HG03095 (cell line): ENCODE measurements around the gene RNF149.
"Not testable (repeated sequence)": the region's sequence is repeated elsewhere in the genome, so short reads cannot be mapped to it uniquely, and the experiment has no call there.

Experiments used
- ATAC-seq: cut with Tn5 transposase; IDR thresholded peaks from one replicate; pipeline ENCODE4 v1.9.1; 2021; ENCODE audit warnings: moderate library complexity; ENCODE audit not compliant: unreplicated experiment

Gene RNF149

DNA sequence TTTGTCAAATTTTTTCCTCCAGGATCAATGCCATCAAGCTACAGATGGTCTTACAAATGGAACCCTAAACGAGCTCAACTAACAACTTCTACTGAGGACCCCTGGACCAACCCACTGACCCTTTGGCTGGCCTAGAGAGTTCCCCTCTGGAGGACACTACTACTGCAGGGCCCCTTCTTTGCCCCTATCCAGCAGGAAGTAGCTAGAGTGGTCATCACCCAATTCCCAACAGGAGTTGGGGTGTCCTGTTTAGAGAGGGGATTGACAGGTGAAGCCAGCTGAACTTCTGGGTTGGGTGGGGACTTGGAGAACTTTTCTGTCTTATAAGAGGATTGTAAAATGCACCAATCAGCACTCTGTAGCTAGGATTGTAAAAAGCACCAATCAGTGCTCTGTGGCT, 72.5 kb downstream of the RNF149 start:
- ATAC-seq = not testable (repeated sequence)

DNA sequence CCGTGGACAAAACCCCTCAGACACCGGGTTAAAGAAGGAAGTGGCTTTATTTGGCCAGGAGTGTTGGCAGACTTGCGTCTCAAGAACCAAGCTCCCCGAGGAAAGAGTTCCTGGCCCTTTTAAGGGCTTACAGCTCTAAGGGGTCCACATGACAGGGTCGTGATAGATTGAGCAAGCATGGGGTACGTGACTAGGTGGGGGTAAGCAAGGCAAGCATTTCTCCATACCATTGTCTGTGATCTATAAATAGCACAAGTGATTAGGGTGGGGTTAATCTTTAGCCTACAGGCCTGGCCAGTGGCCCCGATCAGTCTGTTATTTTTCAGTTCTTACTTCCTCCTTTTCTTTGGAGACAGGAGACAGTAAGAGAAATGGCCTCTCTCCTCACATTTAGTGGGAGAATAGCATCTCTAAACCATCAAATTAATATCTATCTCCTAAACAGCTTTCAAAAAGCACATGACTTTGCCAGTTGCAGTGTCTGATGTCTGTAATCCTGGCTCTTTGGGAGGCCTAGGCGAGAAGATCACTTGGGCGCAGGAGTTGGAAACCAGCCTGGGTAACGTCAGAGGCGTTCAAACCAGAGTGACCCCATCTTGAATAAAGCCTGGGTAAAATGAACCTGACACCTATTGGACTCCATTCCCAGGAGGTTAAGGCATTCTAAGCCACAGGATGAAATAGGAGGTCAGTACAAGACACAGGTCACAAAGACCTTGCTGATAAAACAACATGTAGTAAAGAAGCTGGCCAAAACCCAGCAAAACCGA, 74.1 kb downstream of the RNF149 start:
- ATAC-seq = no peak

DNA sequence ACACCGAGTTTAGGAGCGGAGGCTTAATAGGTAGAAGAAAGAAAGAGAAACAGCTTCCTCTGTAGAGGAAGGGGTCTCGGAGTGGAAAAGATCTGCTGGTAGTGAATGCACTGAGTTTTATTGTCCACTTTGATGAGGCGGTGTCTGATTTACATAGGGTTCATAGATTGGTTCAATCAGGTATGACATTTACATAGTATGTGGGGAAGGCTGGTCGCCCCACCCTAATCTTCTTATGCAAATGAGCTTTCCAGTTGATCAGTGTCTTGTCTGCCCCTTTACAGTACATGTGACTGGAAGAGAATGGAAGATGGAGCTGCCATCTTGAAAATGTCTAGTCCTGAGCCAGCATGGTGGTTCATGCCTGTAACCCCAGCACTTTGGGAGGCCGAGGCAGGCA, 75.7 kb downstream of the RNF149 start:
- ATAC-seq = no peak

DNA sequence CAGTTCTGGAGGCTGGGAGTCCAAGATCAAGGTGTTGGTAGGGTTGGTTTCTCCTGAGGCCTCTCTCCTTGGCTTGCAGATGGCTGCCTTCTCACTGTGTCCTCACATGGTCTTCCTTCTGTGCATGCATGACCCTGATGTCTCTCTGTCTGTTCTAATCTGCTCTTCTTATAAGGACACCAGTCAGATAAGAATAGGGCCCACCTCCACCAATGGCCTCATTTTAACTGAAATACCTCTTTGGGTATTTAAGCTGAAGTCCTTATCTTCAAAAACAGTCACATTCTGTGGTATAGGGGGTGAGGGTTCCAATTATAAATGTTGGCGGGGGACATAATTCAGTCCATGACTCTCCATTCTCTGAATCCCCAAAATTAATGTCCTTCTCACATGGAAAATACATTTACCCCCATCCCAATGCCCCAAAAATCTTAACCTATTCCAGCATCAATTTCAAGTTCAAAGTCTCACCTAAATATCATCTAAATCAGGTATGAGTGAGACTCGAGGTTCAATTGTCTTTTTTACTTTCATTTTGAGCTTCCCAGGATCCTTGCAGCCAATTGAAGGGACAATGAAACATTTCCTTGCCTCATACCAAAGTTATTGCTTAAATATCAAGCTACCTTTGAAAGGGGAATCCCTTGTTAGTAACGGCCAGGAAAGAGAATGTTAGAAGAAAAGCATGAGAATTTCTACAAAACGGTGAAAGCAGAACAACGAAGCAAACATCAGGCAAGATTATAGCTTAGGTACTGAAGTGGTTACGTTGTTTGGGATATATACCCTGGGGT, 76.4 kb downstream of the RNF149 start:
- no peak for ATAC-seq

DNA sequence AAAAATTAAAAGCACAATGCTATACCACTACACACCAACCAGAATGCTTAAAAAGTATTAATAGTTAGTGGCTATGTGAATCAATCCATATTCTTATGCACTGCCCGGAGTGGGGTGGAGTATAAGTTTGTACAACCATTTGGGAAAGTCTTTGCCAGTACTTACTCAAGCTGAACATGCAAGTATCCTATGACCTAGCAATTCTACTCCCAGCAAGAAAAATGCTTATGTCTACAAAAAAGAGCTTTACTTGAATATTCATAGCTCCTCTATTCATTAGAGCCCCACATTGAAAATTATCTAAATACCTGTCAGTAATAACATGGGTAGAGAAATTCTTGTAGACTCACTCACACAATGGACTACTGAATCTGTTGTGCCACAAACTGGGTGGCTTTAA, 77.3 kb downstream of the RNF149 start:
- no peak for ATAC-seq

DNA sequence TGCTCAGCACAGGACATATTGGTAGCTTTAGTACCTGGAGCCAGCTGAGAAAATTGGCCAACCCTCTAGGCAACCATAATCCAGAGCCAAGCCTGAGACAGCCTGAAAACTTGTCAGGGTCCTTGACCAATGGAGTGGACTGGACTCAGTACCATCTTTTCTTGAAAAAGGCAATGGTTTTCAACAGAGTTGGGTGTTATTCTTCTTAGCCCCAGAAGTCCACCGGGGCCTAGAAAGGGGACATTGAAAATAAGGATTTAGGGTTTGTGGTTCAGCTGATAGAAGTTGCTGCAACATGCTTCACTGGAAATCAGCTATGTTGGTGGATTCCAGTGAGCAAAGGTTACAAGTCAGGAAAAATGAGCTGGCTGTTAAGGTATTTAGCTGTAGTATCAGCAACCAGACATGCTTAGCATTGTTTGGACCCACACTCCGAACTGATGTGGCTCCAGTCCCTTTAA, 77.9 kb downstream of the RNF149 start:
- ATAC-seq = no peak
